HEK293T (cell line): ENCODE data around the gene HNRNPL.
"Not testable (repeated sequence)": the region's sequence is repeated elsewhere in the genome, so short reads cannot be mapped to it uniquely, and the experiment has no call there.

Experiments used
- CTCF ChIA-PET: fragments of 350-600 bp; formaldehyde crosslinking; extraction: SDS; loops from one replicate; lab custom pipeline; 2021; ENCODE audit warnings: antibody characterized with exemption, inconsistent platforms; lab: Yijun Ruan, JAX
- POLR2A ChIA-PET: fragments of 350-600 bp; formaldehyde crosslinking; extraction: SDS; loops from one replicate; lab custom pipeline; 2020; ENCODE audit warnings: antibody characterized with exemption, inconsistent platforms; lab: Yijun Ruan, JAX
- DNase-seq: peaks from one replicate; pipeline ENCODE4 v3.0.0; 2012; ENCODE audit warnings: mixed read lengths; ENCODE audit errors: extremely low spot score
- ARNT ChIP-seq: fragments of 450-650 bp; IDR thresholded peaks from 2 replicates; pipeline ENCODE4 v1.6.1; 2017; ENCODE audit warnings: mild to moderate bottlenecking
- BHLHE40 ChIP-seq: fragments of 450-650 bp; IDR thresholded peaks from 2 replicates; pipeline ENCODE4 v1.6.1; 2016; ENCODE audit warnings: mild to moderate bottlenecking, moderate library complexity, borderline replicate concordance
- CTBP1 ChIP-seq: fragments of 450-650 bp; IDR thresholded peaks from 2 replicates; pipeline ENCODE4 v1.6.1; 2016; ENCODE audit warnings: borderline replicate concordance
- ELF4 ChIP-seq: fragments of 450-650 bp; IDR thresholded peaks from 2 replicates; pipeline ENCODE4 v1.6.1; 2017; ENCODE audit warnings: antibody characterized with exemption
- FOXA1 ChIP-seq: fragments of 450-650 bp; IDR thresholded peaks from 2 replicates; pipeline ENCODE4 v1.6.1; 2016; ENCODE audit warnings: mild to moderate bottlenecking
- FOXK2 ChIP-seq: fragments of 450-650 bp; IDR thresholded peaks from 2 replicates; pipeline ENCODE4 v1.6.1; 2016; ENCODE audit warnings: mild to moderate bottlenecking
- FOXM1 ChIP-seq: fragments of 450-650 bp; IDR thresholded peaks from 2 replicates; pipeline ENCODE4 v1.6.1; 2017; ENCODE audit warnings: mild to moderate bottlenecking, borderline replicate concordance
- HDGF ChIP-seq: fragments of 450-650 bp; IDR thresholded peaks from 2 replicates; pipeline ENCODE4 v1.6.1; 2017; ENCODE audit warnings: antibody characterized with exemption, borderline replicate concordance
- L3MBTL2 ChIP-seq: fragments of 450-650 bp; conservative IDR thresholded peaks from 2 replicates; pipeline ENCODE4 v1.6.1; 2016; ENCODE audit warnings: mild to moderate bottlenecking
- LEF1 ChIP-seq: fragments of 450-650 bp; IDR thresholded peaks from 2 replicates; pipeline ENCODE4 v1.6.1; 2017; ENCODE audit warnings: mild to moderate bottlenecking, borderline replicate concordance
- NFRKB ChIP-seq: fragments of 450-650 bp; IDR thresholded peaks from 2 replicates; pipeline ENCODE4 v1.6.1; 2016; ENCODE audit warnings: mild to moderate bottlenecking, moderate library complexity
- SP1 ChIP-seq: fragments of 450-650 bp; IDR thresholded peaks from 2 replicates; pipeline ENCODE4 v1.6.1; 2017
- SUZ12 ChIP-seq: fragments of 450-650 bp; IDR thresholded peaks from 2 replicates; pipeline ENCODE4 v1.6.1; 2016; ENCODE audit warnings: mild to moderate bottlenecking
- TARDBP ChIP-seq: fragments of 450-650 bp; IDR thresholded peaks from 2 replicates; pipeline ENCODE4 v1.6.1; 2016
- ZNF384 ChIP-seq: fragments of 450-650 bp; IDR thresholded peaks from 2 replicates; pipeline ENCODE4 v1.6.1; 2016
- TF ChIP-seq, protein P1 (sequence below): fragments of 450-650 bp; IDR thresholded peaks from 2 replicates; pipeline ENCODE4 v1.6.1; 2016

The HNRNPL gene

GRCh38 chr19:38891771-38892170 lies 42.0 kb upstream of the HNRNPL start:
- no peak for DNase-seq
- CTCF ChIA-PET: no interaction called here
- POLR2A ChIA-PET: no interaction called here
- TF ChIP-seq ARNT: no peak

- POLR2A ChIA-PET: no interaction called here
Observed at GRCh38 chr19:38890686-38891085, 40.9 kb upstream of the HNRNPL start.

DNA sequence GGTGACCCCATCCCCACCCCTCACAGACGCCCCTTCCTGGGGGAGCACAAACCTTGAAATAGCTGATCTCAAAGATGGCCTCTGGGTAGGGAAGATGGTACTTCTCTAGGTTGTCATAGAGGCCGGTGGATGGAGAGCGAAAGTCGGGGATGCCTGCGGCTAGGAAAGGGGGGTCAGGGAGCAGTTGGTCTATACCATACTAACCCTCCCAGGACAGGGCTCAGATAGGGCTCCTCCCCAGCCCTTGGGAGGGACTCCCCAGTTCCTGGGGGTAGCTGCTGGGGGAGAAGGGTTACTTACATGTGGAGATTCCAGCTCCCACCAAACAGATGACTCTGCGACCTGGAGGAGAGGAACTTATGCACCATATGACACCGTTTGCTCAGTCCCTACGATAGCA lies 40.0 kb upstream of the HNRNPL start:
- ChIA-PET CTCF (no interaction called here), POLR2A (no interaction called here)
- no peak for TF ChIP-seq LEF1
- TF ChIP-seq HDGF: no peak
- TF ChIP-seq FOXK2: no peak
- no peak for TF ChIP-seq FOXA1
- TF ChIP-seq SUZ12: no peak
- TF ChIP-seq ARNT: no peak
- TF ChIP-seq ZNF384: no peak
- TF ChIP-seq L3MBTL2: no peak
- no peak for DNase-seq

More at GRCh38 chr19:38890686-38891085, 40.9 kb upstream of the HNRNPL start:
- no peak for DNase-seq
- CTCF ChIA-PET: no interaction called here
- TF ChIP-seq, protein P1, sequence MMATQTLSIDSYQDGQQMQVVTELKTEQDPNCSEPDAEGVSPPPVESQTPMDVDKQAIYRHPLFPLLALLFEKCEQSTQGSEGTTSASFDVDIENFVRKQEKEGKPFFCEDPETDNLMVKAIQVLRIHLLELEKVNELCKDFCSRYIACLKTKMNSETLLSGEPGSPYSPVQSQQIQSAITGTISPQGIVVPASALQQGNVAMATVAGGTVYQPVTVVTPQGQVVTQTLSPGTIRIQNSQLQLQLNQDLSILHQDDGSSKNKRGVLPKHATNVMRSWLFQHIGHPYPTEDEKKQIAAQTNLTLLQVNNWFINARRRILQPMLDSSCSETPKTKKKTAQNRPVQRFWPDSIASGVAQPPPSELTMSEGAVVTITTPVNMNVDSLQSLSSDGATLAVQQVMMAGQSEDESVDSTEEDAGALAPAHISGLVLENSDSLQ: no peak
- TF ChIP-seq CTBP1: no peak
- no peak for TF ChIP-seq SP1
- no peak for TF ChIP-seq L3MBTL2
- no peak for TF ChIP-seq FOXK2
- TF ChIP-seq TARDBP: no peak
- no peak for TF ChIP-seq ELF4
- TF ChIP-seq ARNT: no peak
- TF ChIP-seq SUZ12: no peak
- no peak for TF ChIP-seq ZNF384
- TF ChIP-seq NFRKB: no peak
- no peak for TF ChIP-seq LEF1
- TF ChIP-seq FOXM1: no peak
- TF ChIP-seq FOXA1: no peak

GRCh38 chr19:38888876-38889275 lies 39.1 kb upstream of the HNRNPL start:
- POLR2A ChIA-PET: interaction anchor here (1.7 kb wide), 1 partner anchor 40 kb away, joined by 9 read pairs; no protein-coding TSS in a partner anchor
- CTCF ChIA-PET: interaction anchor here (1.3 kb wide), 1 partner anchor 486 kb away, joined by 3 read pairs; the partner anchor contains the start of gene FAM98C
- no peak for DNase-seq
- TF ChIP-seq FOXA1: no peak
- TF ChIP-seq, protein P1: no peak
- no peak for TF ChIP-seq FOXM1
- TF ChIP-seq TARDBP: no peak
- no peak for TF ChIP-seq SP1
- TF ChIP-seq ARNT: no peak
- TF ChIP-seq L3MBTL2: no peak
- TF ChIP-seq FOXK2: no peak
- TF ChIP-seq BHLHE40: no peak
- TF ChIP-seq ZNF384: no peak
- no peak for TF ChIP-seq HDGF
- TF ChIP-seq LEF1: no peak
- no peak for TF ChIP-seq SUZ12
- TF ChIP-seq ELF4: no peak
- no peak for TF ChIP-seq CTBP1
- TF ChIP-seq NFRKB: no peak

- CTCF ChIA-PET, POLR2A ChIA-PET, DNase-seq: not testable (repeated sequence)
Observed at GRCh38 chr19:38884691-38885090, 34.9 kb upstream of the HNRNPL start.

GRCh38 chr19:38883286-38883685 lies 33.5 kb upstream of the HNRNPL start:
- no peak for TF ChIP-seq FOXK2
- no peak for TF ChIP-seq NFRKB
- TF ChIP-seq HDGF: no peak
- TF ChIP-seq SUZ12: no peak
- TF ChIP-seq L3MBTL2: no peak
- no peak for TF ChIP-seq FOXA1
- TF ChIP-seq TARDBP: no peak
- TF ChIP-seq SP1: no peak
- no peak for TF ChIP-seq ELF4
- no peak for TF ChIP-seq CTBP1
- TF ChIP-seq BHLHE40: no peak
- TF ChIP-seq, protein P1: no peak
- TF ChIP-seq FOXM1: no peak
- no peak for TF ChIP-seq LEF1
- TF ChIP-seq ZNF384: no peak
- no peak for TF ChIP-seq ARNT
- CTCF ChIA-PET: no interaction called here
- POLR2A ChIA-PET: interaction anchor here (1.3 kb wide), 1 partner anchor 34 kb away, joined by 4 read pairs; no protein-coding TSS in a partner anchor
- no peak for DNase-seq
